Stimulated activated CD4-positive, alpha-beta T cell treated with anti-CD3 and anti-CD28 coated beads, Interleukin-12 subunit alpha, Interleukin-12 subunit beta, amount 100 ng/mL, for 4 hours (primary cell): ENCODE data around the gene SKIC3.

Experiments
- DNase-seq: peaks from one replicate; pipeline ENCODE4 v3.0.0-alpha.2; 2020

SKIC3 gene

GRCh38 chr5:95528565-95528964 lies 26.2 kb downstream of the SKIC3 start:
- DNase-seq, result no peak

DNA sequence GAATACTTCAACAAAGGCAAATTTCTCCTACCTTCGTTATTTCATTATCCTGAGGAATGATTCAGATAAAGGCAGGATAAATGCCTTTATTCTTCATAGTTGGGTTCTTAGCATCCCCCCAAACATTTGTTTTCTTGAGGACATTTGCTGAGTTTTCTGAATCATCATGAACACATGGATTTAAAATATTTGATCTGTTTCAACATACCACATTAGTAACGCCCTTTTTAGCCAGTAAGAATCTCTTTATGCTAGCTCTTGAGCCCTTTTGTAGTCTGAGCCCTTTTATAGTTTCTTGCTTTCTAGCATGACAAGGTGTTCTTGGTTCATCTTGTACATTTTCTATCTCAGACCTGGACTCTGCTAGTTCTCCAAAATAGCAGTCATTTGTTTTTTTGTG lies 27.9 kb downstream of the SKIC3 start:
- DNase-seq, result no peak

DNA sequence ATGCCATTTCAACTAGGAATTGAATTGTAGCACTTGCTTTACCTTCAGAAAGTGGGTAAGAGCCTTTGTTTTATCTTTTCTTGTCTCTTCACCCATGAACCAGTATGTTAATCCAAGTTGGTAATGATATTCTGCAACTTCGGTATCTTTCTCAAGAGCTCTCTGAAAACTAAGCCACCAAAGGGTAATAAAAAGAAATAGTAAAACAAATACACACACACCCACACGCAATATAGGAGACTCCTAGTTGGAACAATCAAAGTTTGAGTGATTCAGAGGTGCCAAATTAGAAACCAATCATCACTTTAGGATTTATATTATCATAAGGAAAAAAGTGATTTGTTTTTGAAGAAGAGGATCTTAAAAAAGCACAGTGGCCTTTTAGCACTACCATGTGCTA lies 30.4 kb downstream of the SKIC3 start:
- DNase-seq, result no peak

- DNase-seq, result no peak
These were observed 34.6 kb downstream of the SKIC3 start for GRCh38 chr5:95520206-95520605.

DNA sequence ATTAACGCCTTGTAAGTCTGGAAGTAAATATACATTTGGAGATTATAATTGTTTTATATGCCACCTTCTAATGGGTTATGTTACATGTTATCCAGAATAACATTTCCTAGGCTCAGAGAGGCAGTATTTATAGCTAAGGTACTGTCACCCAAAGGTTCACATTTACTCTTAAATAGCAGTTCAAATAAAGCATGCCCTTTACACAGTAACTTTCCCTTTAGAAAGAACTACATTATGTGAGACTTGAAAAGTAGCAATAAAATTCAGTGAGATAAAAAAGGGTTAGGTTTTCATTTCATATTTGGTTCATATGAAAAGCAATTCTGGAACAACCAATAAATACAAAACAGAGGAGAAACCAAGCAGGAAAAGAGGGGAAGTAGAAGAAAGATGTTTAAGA lies 35.1 kb downstream of the SKIC3 start:
- no peak for DNase-seq

- no peak for DNase-seq
These were observed 35.6 kb downstream of the SKIC3 start for GRCh38 chr5:95519151-95519550.

GRCh38 chr5:95518417-95518816 lies 36.4 kb downstream of the SKIC3 start:
- DNase-seq, result no peak

GRCh38 chr5:95511606-95512005 lies 43.2 kb downstream of the SKIC3 start:
- no peak for DNase-seq

- no peak for DNase-seq
These were observed 46.2 kb downstream of the SKIC3 start for GRCh38 chr5:95508550-95508949.
